Posterior cingulate gyrus (tissue), 11 donors: ENCODE results near the gene TMEM170B.

Experiments
- DNase-seq, 10 donors: peaks; one replicate each; pipeline versions ENCODE4 v3.0.0 to v3.0.0-alpha.2; 2020 to 2021; ENCODE audit warnings: mixed read lengths in 3 of 10
- intact Hi-C: fragments of 100-400 bp; cut with DNase I; formaldehyde crosslinking; loops from one replicate; pipeline ENCODE4 v1.15.1; 2023

The TMEM170B gene

GRCh38 chr6:11575408-11576033 is 38.0 kb downstream of the TMEM170B start:
- intact Hi-C loops, result loop anchor here (2.0 to 5.0 kb wide), 3 partner anchors 33 to 431 kb away; no protein-coding TSS in a partner anchor
- peak in 6 of 10 donors; percentile 25 to 88 (median 50) for DNase-seq

- DNase-seq, result no peak
- intact Hi-C loops, result loop anchor here (10.0 kb wide), 1 partner anchor 1024 kb away; no protein-coding TSS in a partner anchor
These were observed 43.3 kb downstream of the TMEM170B start for GRCh38 chr6:11580686-11581405.

GRCh38 chr6:11584244-11584643 is 46.7 kb downstream of the TMEM170B start:
- DNase-seq, result no peak
- intact Hi-C loops, result loop anchor here (10.0 kb wide), 1 partner anchor 1021 kb away; no protein-coding TSS in a partner anchor

GRCh38 chr6:11585426-11586016 is 48.0 kb downstream of the TMEM170B start:
- no peak for DNase-seq
- intact Hi-C loops, result loop anchor here (5.0 to 10.0 kb wide), 2 partner anchors 647 to 1019 kb away; no protein-coding TSS in a partner anchor

GRCh38 chr6:11586117-11586516 is 48.6 kb downstream of the TMEM170B start:
- intact Hi-C loops, result loop anchor here (5.0 to 10.0 kb wide), 2 partner anchors 646 to 1019 kb away; no protein-coding TSS in a partner anchor
- DNase-seq, result no peak

GRCh38 chr6:11586536-11586935 is 49.0 kb downstream of the TMEM170B start:
- intact Hi-C loops, result loop anchor here (5.0 to 10.0 kb wide), 2 partner anchors 646 to 1018 kb away; no protein-coding TSS in a partner anchor

GRCh38 chr6:11589261-11589660 is 51.7 kb downstream of the TMEM170B start:
- intact Hi-C loops, result loop anchor here (5.0 to 10.0 kb wide), 2 partner anchors 643 to 1016 kb away; no protein-coding TSS in a partner anchor
- DNase-seq, result no peak

More at GRCh38 chr6:11586536-11586935, 49.0 kb downstream of the TMEM170B start:
- no peak for DNase-seq

GRCh38 chr6:11592294-11592906 is 54.9 kb downstream of the TMEM170B start:
- intact Hi-C loops, result no loop called here
- no peak for DNase-seq

GRCh38 chr6:11593096-11593495 is 55.5 kb downstream of the TMEM170B start:
- no peak for DNase-seq
- intact Hi-C loops, result no loop called here

- intact Hi-C loops, result no loop called here
- no peak for DNase-seq
These were observed 58.4 kb downstream of the TMEM170B start for GRCh38 chr6:11595903-11596302.

GRCh38 chr6:11596640-11597237 is 59.2 kb downstream of the TMEM170B start:
- no peak for DNase-seq
- intact Hi-C loops, result no loop called here

- DNase-seq, result no peak
- intact Hi-C loops, result no loop called here
These were observed 61.1 kb downstream of the TMEM170B start for GRCh38 chr6:11598687-11599086.

- no peak for DNase-seq
- intact Hi-C loops, result no loop called here
These were observed 62.7 kb downstream of the TMEM170B start for GRCh38 chr6:11600251-11600650.

- intact Hi-C loops, result no loop called here
- DNase-seq, result no peak
These were observed 64.4 kb downstream of the TMEM170B start for GRCh38 chr6:11601776-11602605.

- DNase-seq, result no peak
- intact Hi-C loops, result no loop called here
These were observed 66.7 kb downstream of the TMEM170B start for GRCh38 chr6:11604215-11604614.

- intact Hi-C loops, result no loop called here
- no peak for DNase-seq
These were observed 67.4 kb downstream of the TMEM170B start for GRCh38 chr6:11604836-11605506.

GRCh38 chr6:11605507-11605905 is 68.0 kb downstream of the TMEM170B start:
- intact Hi-C loops, result no loop called here
- DNase-seq, result no peak

- no peak for DNase-seq
- intact Hi-C loops, result no loop called here
These were observed 68.8 kb downstream of the TMEM170B start for GRCh38 chr6:11606332-11606731.

GRCh38 chr6:11607383-11607782 is 69.8 kb downstream of the TMEM170B start:
- intact Hi-C loops, result no loop called here

More at GRCh38 chr6:11607383-11607782, 69.8 kb downstream of the TMEM170B start:
- peak in 6 of 10 donors; percentile 23 to 85 (median 41) for DNase-seq
